Spleen (tissue), 11 donors: ENCODE data around the gene SMYD1. TPM values are rescaled to one million over a fixed set of nuclear protein-coding genes. Genes with fewer than 3 reads are reported as not detected.

Experiments
- DNase-seq: peaks from one replicate; pipeline ENCODE4 v3.0.0-alpha.2; 2020
- H3K27ac ChIP-seq, 8 donors: fragments of 200-600 bp; sonication (generic) in 7 of 8; 1 replicate in 4 of 8; 2 replicates in 4 of 8; pipeline versions ENCODE4 v1.5.0 to v1.8.0; 2016 to 2021; ENCODE audit warnings: inconsistent platforms in 4 of 8, mild to moderate bottlenecking in 4 of 8, moderate library complexity in 1 of 8
- H3K27me3 ChIP-seq, 7 donors: fragments of 200-600 bp; sonication (generic) in 6 of 7; replicated peaks in 1 of 7; 1 replicate in 4 of 7; 2 replicates in 3 of 7; pipeline versions ENCODE4 v1.5.0 to v1.8.0; 2016 to 2021; ENCODE audit warnings: inconsistent platforms in 3 of 7, mild to moderate bottlenecking in 1 of 7
- H3K36me3 ChIP-seq, 6 donors: fragments of 200-600 bp; sonication (generic) in 5 of 6; 1 replicate in 4 of 6; 2 replicates in 2 of 6; pipeline versions ENCODE4 v1.5.0 to v1.8.0; 2016 to 2021; ENCODE audit warnings: inconsistent platforms in 2 of 6
- H3K4me1 ChIP-seq, 6 donors: fragments of 200-600 bp; sonication (generic) in 5 of 6; 1 replicate in 3 of 6; 2 replicates in 3 of 6; pipeline versions ENCODE4 v1.5.0 to v1.8.0; 2016 to 2021; ENCODE audit warnings: inconsistent platforms in 3 of 6
- H3K4me3 ChIP-seq, 8 donors: fragments of 200-600 bp; sonication (generic) in 7 of 8; 1 replicate in 4 of 8; 2 replicates in 4 of 8; pipeline versions ENCODE4 v1.5.0 to v1.8.0; 2016 to 2021; ENCODE audit warnings: inconsistent platforms in 4 of 8, mild to moderate bottlenecking in 4 of 8, moderate library complexity in 2 of 8
- H3K9me3 ChIP-seq, 8 donors: fragments of 200-600 bp; sonication (generic) in 7 of 8; 1 replicate in 4 of 8; 2 replicates in 4 of 8; pipeline versions ENCODE4 v1.5.0 to v1.8.0; 2016 to 2021; ENCODE audit warnings: inconsistent platforms in 4 of 8
- POLR2A ChIP-seq, 3 donors: fragments of 450-650 bp; IDR thresholded peaks; one replicate each; pipeline ENCODE4 v1.5.1; 2017; ENCODE audit warnings: antibody characterized with exemption in 3 of 3, mild to moderate bottlenecking in 1 of 3
- POLR2AphosphoS5 ChIP-seq, 3 donors: sonication (generic); formaldehyde crosslinking; IDR thresholded peaks; one replicate each; pipeline ENCODE4 v1.5.1; 2017; ENCODE audit warnings: antibody characterized with exemption in 3 of 3
- WGBS, 5 donors: extraction: QIAGEN DNeasy Blood & Tissue Kit in 3 of 5; methylation state at CpG; one replicate each; pipeline versions ENCODE4 v1.1.5 to v1.1.7; 2013 to 2018; 5-methylcytosine and 5-hydroxymethylcytosine counted together
- intact Hi-C: fragments of 100-400 bp; cut with DNase I; formaldehyde crosslinking; loops from one replicate; pipeline ENCODE4 v1.15.0; 2023; ENCODE audit warnings: low total_unique reads
- polyA plus RNA-seq, 3 donors: library from polyadenylated mRNA; stranded (reverse); fragments of 200-250 nt; gene quantifications; one replicate each; pipeline ENCODE4 v1.2.1, GENCODE V29; 2013
- total RNA-seq, 7 donors: library from RNA; depleted of rRNA in 3 of 7; stranded (reverse); fragments of >200 nt in 3 of 7; fragmentation: NEBNext Ultra II Directional in 4 of 7; extraction: Animal tissue kit (Norgen Biotek cat#: 25700) in 4 of 7; gene quantifications; one replicate each; pipeline versions ENCODE4 v1.1.0 to v1.2.1, GENCODE V29; 2016 to 2021
- TF ChIP-seq, protein P1 (sequence below), 11 experiments: fragments of 200-600 bp in 7 of 11; fragments of 450-650 bp in 4 of 11; sonication (generic) in 4 of 11; IDR thresholded peaks in 8 of 11; conservative IDR thresholded peaks in 3 of 11; 1 replicate in 7 of 11; 2 replicates in 4 of 11; pipeline versions ENCODE4 v1.4.0 to v1.8.0; 2016 to 2021; ENCODE audit warnings: antibody characterized with exemption in 11 of 11, inconsistent platforms in 4 of 11, mild to moderate bottlenecking in 1 of 11
- donor health status: healthy with polysubstance abuse.
- donor health status: DM: no; HTN: no; CAD: no; lungs with moderate emphysema.
- donor health status: DM: no; HTN: no; CAD: no.
- donor health status: Bipolar disorder and iron deficiency.
- donor health status: healthy.
- donor health status: DM: no; HTN: no; CAD: no.
- donor health status: DM: yes; HTN: yes; CAD: no.

SMYD1 gene
- total and polyA plus RNA-seq, 10 donors, result 0.02 to 0.07 TPM; not detected in 8

DNA sequence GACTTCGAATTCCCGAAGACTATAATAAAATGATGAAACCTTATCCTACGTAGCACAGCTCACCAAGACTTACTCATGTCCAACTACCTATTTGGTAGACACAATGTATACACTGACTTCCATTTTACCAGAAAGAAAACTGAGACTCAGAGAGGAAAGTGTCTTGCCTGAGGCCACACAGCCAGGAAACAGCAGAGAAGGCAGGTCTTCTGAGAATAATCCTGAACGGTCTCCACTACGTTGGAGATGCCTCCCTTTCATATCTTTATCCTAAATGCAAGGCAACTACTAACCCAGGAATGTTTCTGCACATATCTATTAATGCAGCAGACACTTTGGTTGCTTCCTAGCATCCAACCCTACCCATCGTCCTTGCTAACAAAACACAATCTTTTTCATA is 72.2 kb downstream of the SMYD1 start:
- no peak for TF ChIP-seq POLR2AphosphoS5 (IDR thresholded peaks at IDR 0.05)
- TF ChIP-seq POLR2A (IDR thresholded peaks at IDR 0.05), result no peak
- TF ChIP-seq, protein P1, sequence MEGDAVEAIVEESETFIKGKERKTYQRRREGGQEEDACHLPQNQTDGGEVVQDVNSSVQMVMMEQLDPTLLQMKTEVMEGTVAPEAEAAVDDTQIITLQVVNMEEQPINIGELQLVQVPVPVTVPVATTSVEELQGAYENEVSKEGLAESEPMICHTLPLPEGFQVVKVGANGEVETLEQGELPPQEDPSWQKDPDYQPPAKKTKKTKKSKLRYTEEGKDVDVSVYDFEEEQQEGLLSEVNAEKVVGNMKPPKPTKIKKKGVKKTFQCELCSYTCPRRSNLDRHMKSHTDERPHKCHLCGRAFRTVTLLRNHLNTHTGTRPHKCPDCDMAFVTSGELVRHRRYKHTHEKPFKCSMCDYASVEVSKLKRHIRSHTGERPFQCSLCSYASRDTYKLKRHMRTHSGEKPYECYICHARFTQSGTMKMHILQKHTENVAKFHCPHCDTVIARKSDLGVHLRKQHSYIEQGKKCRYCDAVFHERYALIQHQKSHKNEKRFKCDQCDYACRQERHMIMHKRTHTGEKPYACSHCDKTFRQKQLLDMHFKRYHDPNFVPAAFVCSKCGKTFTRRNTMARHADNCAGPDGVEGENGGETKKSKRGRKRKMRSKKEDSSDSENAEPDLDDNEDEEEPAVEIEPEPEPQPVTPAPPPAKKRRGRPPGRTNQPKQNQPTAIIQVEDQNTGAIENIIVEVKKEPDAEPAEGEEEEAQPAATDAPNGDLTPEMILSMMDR (IDR thresholded peaks at IDR 0.05 in 8 of 11, conservative IDR thresholded peaks at IDR 0.05 in 3 of 11), result no peak
- WGBS, 5 donors, result 82 to 89% (median 86%) methylated on average over 6 of the region's 6 CpGs

DNA sequence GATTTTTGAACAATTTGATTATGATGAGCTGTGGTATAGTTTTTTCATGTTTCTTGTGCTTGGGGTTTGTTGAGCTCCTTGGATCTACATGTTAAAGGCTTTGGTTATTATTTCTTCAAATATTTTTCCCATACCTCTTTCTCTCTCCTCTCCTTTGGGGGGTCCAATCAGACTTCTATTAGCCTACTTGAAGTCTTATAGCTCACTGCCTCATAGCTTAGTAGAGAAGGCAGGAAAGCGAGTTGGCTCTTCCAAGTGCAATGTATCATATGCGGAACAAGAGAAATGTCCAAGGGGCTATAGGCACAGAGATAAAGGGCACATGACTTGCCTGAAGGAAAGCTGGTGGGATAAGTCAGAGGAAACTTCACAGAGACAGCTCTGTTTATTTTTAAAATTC is 74.3 kb downstream of the SMYD1 start:
- 94 to 95% (median 94%) methylated on average over 2 of the region's 2 CpGs for WGBS, 5 donors
- Histone ChIP-seq H3K4me1 (no peaks in the 10 kb centered on the region), H3K9me3 (peaks cover 0 to 23% (median 11%) of the 10 kb centered on the region in 8 donors), H3K36me3 (no peaks in the 10 kb centered on the region), H3K27ac (no peak overlapping the region), H3K27me3 (peaks cover 0 to 10% (median 0%) of the 10 kb centered on the region in 7 donors), H3K4me3 (no peak overlapping the region)
- intact Hi-C loops, result no loop called here
- TF ChIP-seq POLR2AphosphoS5 (IDR thresholded peaks at IDR 0.05) (no peak), POLR2A (IDR thresholded peaks at IDR 0.05) (no peak)
- TF ChIP-seq, protein P1 (IDR thresholded peaks at IDR 0.05 in 8 of 11, conservative IDR thresholded peaks at IDR 0.05 in 3 of 11), result no peak
- no peak for DNase-seq

More for the DNA sequence above, 72.2 kb downstream of the SMYD1 start:
- no peaks in the 10 kb centered on the region for H3K36me3 ChIP-seq
- peaks cover 0 to 16% (median 0%) of the 10 kb centered on the region in 7 donors for H3K27me3 ChIP-seq
- H3K9me3 ChIP-seq, result peaks cover 0 to 23% (median 11%) of the 10 kb centered on the region in 8 donors
- no peak for DNase-seq
- no peak overlapping the region for H3K4me3 ChIP-seq
- intact Hi-C loops, result no loop called here
- no peak overlapping the region for H3K27ac ChIP-seq
- H3K4me1 ChIP-seq, result no peaks in the 10 kb centered on the region

DNA sequence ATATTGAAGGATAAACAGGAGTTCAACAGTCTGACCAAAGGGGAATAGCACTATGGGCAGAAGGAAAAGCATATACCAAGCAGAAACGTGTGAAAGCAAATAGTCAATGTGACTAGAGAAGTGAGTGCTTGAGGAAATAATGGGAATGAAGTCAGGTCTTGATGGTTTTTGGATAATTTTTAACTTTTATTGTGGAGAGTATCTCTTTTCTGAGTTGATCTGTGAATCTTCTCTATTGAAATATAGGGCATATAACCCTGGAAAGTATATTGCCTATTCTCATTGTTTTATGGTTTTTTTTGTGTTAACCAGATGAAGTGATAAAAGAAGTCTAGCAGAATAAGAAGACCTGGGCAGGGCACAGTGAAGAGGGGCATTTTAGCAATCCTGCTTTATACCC is 76.6 kb downstream of the SMYD1 start:
- Histone ChIP-seq H3K36me3 (no peaks in the 10 kb centered on the region), H3K27ac (no peak overlapping the region), H3K4me1 (no peaks in the 10 kb centered on the region), H3K4me3 (no peak overlapping the region), H3K9me3 (peaks cover 0 to 40% (median 30%) of the 10 kb centered on the region in 8 donors), H3K27me3 (peaks cover 0 to 10% (median 0%) of the 10 kb centered on the region in 7 donors)
- WGBS, 5 donors, result 78 to 88% (median 82%) methylated on average over 1 of the region's 1 CpG
- intact Hi-C loops, result no loop called here
- no peak for TF ChIP-seq POLR2AphosphoS5 (IDR thresholded peaks at IDR 0.05)
- no peak for DNase-seq

DNA sequence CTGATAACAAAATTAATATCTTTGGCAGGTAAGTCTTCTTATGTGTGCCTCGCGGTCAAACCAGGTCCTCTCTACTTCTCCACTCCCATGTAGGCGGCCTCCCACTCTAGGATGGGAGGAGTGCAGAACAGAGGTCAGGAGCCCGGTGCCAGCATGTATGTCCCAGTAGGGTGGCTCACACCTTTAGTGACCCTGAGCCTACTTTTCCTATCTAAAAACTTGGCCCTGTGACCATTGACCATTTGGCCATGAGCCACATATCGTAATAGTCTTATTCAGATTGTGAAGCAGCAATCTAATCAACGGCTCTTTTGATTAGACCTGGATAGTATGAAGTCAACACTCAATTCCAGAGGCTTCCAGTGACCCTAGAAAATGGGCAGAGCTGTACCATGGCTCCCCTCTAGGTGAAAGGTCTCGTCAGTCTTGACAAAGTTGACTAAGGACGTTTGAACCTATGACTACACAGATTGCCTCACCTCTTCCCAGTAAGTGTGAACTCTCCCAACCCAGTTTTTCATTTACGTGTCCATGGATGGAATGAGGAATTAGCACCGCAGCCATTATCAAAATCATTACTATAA is 77.4 kb downstream of the SMYD1 start:
- intact Hi-C loops, result no loop called here
- no peak for DNase-seq

More for the DNA sequence above, 77.4 kb downstream of the SMYD1 start:
- WGBS, 5 donors, result 85 to 91% (median 87%) methylated on average over 10 of the region's 10 CpGs
- Histone ChIP-seq H3K27me3 (peaks cover 0 to 10% (median 0%) of the 10 kb centered on the region in 7 donors), H3K4me1 (no peaks in the 10 kb centered on the region), H3K36me3 (no peaks in the 10 kb centered on the region), H3K4me3 (no peak overlapping the region), H3K27ac (no peak overlapping the region), H3K9me3 (peaks cover 0 to 44% (median 35%) of the 10 kb centered on the region in 8 donors)
- TF ChIP-seq, protein P1 (IDR thresholded peaks at IDR 0.05 in 8 of 11, conservative IDR thresholded peaks at IDR 0.05 in 3 of 11), result no peak
- TF ChIP-seq POLR2A (IDR thresholded peaks at IDR 0.05), result no peak
- TF ChIP-seq POLR2AphosphoS5 (IDR thresholded peaks at IDR 0.05), result no peak
